K562 (cell line): ENCODE measurements around the gene MXI1. TPM values are rescaled to one million over a fixed set of nuclear protein-coding genes. Genes with fewer than 3 reads are reported as not detected.

Source experiments
- ATAC-seq: fragments of 200-7000 bp; cut with Tn5 transposase; 3 replicates; pipeline ENCODE4 v1.9.1; 2020; ENCODE audit warnings: moderate library complexity
- BruUV-seq: library from RNA; stranded (reverse); fragments of 400-500 nt; replicated peaks from 2 replicates; lab custom pipeline; 2021; lab: Mats Ljungman, UMichigan
- CTCF ChIA-PET: fragments of 300-600 bp; formaldehyde crosslinking; extraction: SDS; loops from one replicate; lab custom pipeline; 2021; ENCODE audit warnings: low intra/inter-chr PET ratio; lab: Yijun Ruan, JAX
- POLR2A ChIA-PET: fragments of 300-600, 350-650 bp; sonication (Branson Sonifier 250); formaldehyde crosslinking; extraction: SDS; loops from one replicate; lab custom pipeline; 2021; ENCODE audit warnings: antibody characterized with exemption, inconsistent platforms; lab: Yijun Ruan, JAX
- DNase-seq, 4 experiments: peaks; one replicate each; pipeline versions ENCODE4 v3.0.0 to v3.0.0-alpha.2; 2011 to 2018; ENCODE audit warnings: low spot score in 3 of 4, mixed read lengths in 3 of 4; ENCODE audit errors: extremely low read depth in 1 of 4
- FAIRE-seq: peaks from 2 replicates; lab custom pipeline; 2011; peaks lifted over from hg19 to GRCh38; lab: Jason Lieb, UNC
- H2AFZ ChIP-seq: 2 replicates; pipeline ENCODE4 v1.6.0; 2011; ENCODE audit warnings: low read depth, low read length, control low read depth, inconsistent platforms
- H3K27ac ChIP-seq: fragments of 200-600 bp; 3 replicates; pipeline ENCODE4 v1.8.0; 2011; ENCODE audit warnings: low read depth, mild to moderate bottlenecking, control low read depth, inconsistent platforms, low read length, moderate library complexity, mixed read lengths; ENCODE audit errors: extremely low read depth
- H3K27me3 ChIP-seq, 2 experiments: fragments of 300-600 bp in 1 of 2; 2 replicates in 1 of 2; 3 replicates in 1 of 2; pipeline versions ENCODE4 v1.6.0 to v1.8.0; 2011; ENCODE audit warnings: inconsistent platforms in 2 of 2, low read length in 2 of 2, mild to moderate bottlenecking in 1 of 2, mixed read lengths in 1 of 2, moderate library complexity in 1 of 2; ENCODE audit not compliant: control insufficient read depth in 2 of 2, insufficient read depth in 2 of 2
- H3K36me3 ChIP-seq: fragments of 300-600 bp; 3 replicates; pipeline ENCODE4 v1.8.0; 2011; ENCODE audit warnings: mild to moderate bottlenecking, low read length, inconsistent platforms; ENCODE audit not compliant: control insufficient read depth, insufficient read depth
- H3K4me1 ChIP-seq, 2 experiments: fragments of 200-600 bp in 1 of 2; replicated peaks in 1 of 2; 2 replicates in 1 of 2; 3 replicates in 1 of 2; pipeline versions ENCODE4 v1.5.1 to v1.8.0; 2011; ENCODE audit warnings: inconsistent platforms in 2 of 2, low read length in 2 of 2, mild to moderate bottlenecking in 1 of 2, mixed read lengths in 1 of 2, moderate library complexity in 1 of 2; ENCODE audit not compliant: control insufficient read depth in 2 of 2, insufficient read depth in 2 of 2
- H3K4me2 ChIP-seq: 2 replicates; pipeline ENCODE4 v1.6.1; 2011; ENCODE audit warnings: low read length, control low read depth, inconsistent platforms, mixed read lengths; ENCODE audit not compliant: insufficient read depth
- H3K4me3 ChIP-seq: fragments of 200-600 bp; sonication (generic), shearing (Covaris generic); 2 replicates; pipeline ENCODE4 v1.5.1; 2016; ENCODE audit warnings: control low read depth, inconsistent platforms
- H3K79me2 ChIP-seq: fragments of 200-600 bp; 3 replicates; pipeline ENCODE4 v1.8.0; 2011; ENCODE audit warnings: low read length, inconsistent platforms; ENCODE audit not compliant: control insufficient read depth, insufficient read depth
- H3K9ac ChIP-seq, 2 experiments: 2 replicates each; pipeline versions ENCODE4 v1.6.0 to v1.6.1; 2011; ENCODE audit warnings: low read depth in 2 of 2, low read length in 2 of 2, control low read depth in 1 of 2, inconsistent platforms in 1 of 2, mild to moderate bottlenecking in 1 of 2, mixed read lengths in 1 of 2; ENCODE audit not compliant: insufficient read depth in 1 of 2
- H3K9me1 ChIP-seq: one replicate; pipeline ENCODE4 v1.6.0; 2011; ENCODE audit warnings: inconsistent platforms, mild to moderate bottlenecking, low read length, moderate library complexity; ENCODE audit not compliant: control insufficient read depth, insufficient read depth
- H3K9me3 ChIP-seq: replicated peaks from 2 replicates; pipeline ENCODE4 v1.5.1; 2011; ENCODE audit warnings: low read depth, low read length, inconsistent platforms; ENCODE audit not compliant: control insufficient read depth, insufficient read depth
- H4K20me1 ChIP-seq: replicated peaks from 2 replicates; pipeline ENCODE4 v1.6.1; 2011; ENCODE audit warnings: low read length, inconsistent platforms, mixed read lengths; ENCODE audit not compliant: control insufficient read depth, insufficient read depth
- OTX1 ChIP-seq: fragments of 450-650 bp; formaldehyde crosslinking; IDR thresholded peaks from 2 replicates; pipeline ENCODE4 v1.4.0; 2022; ENCODE audit warnings: mild to moderate bottlenecking
- ZNF668 ChIP-seq: fragments of 250-450 bp; sonication (Bioruptor Pico); IDR thresholded peaks from 2 replicates; pipeline ENCODE4 v1.8.0; 2022; ENCODE audit warnings: mild to moderate bottlenecking, inconsistent platforms
- WGBS: fragments of 100-300 bp; shearing (Covaris generic); methylation state at CpG from one replicate; pipeline ENCODE4 v1.1.6; 2016; ENCODE audit warnings: low coverage, mixed read lengths; ENCODE audit not compliant: insufficient coverage; ENCODE audit errors: missing lambda C conversion rate; 5-methylcytosine and 5-hydroxymethylcytosine counted together
- in situ Hi-C: fragments of 300-500 bp; cut with MboI; formaldehyde crosslinking; loops from 4 replicates; pipeline ENCODE4 v1.15.0; 2018; ENCODE audit warnings: inconsistent platforms, mixed read lengths
- intact Hi-C: fragments of 100-400 bp; cut with micrococcal nuclease; formaldehyde crosslinking; loops from 2 replicates; pipeline ENCODE4 v1.14.2; 2022
- polyA plus RNA-seq, 8 experiments: library from polyadenylated mRNA; depleted of rRNA in 4 of 8; stranded (reverse) in 5 of 8; unstranded in 3 of 8; fragments of >200 nt; fragmentation: Nextera tagmentation in 2 of 8; fragmentation: Illumina TruSeq in 1 of 8; extraction: Ambion mirVana in 2 of 8; extraction: Trizol in 1 of 8; gene quantifications; 2 replicates each; pipeline versions ENCODE4 v1.2.1 to v1.2.3, GENCODE V29; 2011 to 2014; ENCODE audit warnings: inconsistent platforms in 1 of 8, missing spikeins in 1 of 8
- total RNA-seq, 7 experiments: library from RNA; depleted of rRNA in 6 of 7; stranded (reverse); fragments of >200 nt in 6 of 7; fragmentation: Illumina TruSeq in 2 of 7; extraction: Trizol in 2 of 7; gene quantifications; 2 replicates each; pipeline versions ENCODE4 v1.2.1 to v1.2.3, GENCODE V29; 2011 to 2021; ENCODE audit warnings: low replicate concordance in 1 of 7
- TF ChIP-seq, protein P1 (sequence below): fragments of 250-450 bp; sonication (Bioruptor Pico); IDR thresholded peaks from 2 replicates; pipeline ENCODE4 v1.5.0; 2020; ENCODE audit warnings: mild to moderate bottlenecking, borderline replicate concordance
- TF ChIP-seq, protein P2 (sequence below), 2 experiments: fragments of 450-650 bp in 1 of 2; sonication (generic) in 1 of 2; formaldehyde crosslinking in 1 of 2; IDR thresholded peaks; 2 replicates each; pipeline versions ENCODE4 v1.7.1 to v1.9.0; 2016 to 2022; ENCODE audit warnings: inconsistent platforms in 1 of 2, mild to moderate bottlenecking in 1 of 2, missing genetic modification reagents in 1 of 2

The MXI1 gene
- total and polyA plus RNA-seq, 9 of the 15 experiments (the other 6 are each of a cell fraction or from before 2014, with no cell fraction given) = 9.1 to 23.7 (median 14.8) TPM

GRCh38 chr10:110160522-110160921 is 46.9 kb upstream of the MXI1 start:
- H3K9me1 ChIP-seq = no peaks in the 10 kb centered on the region
- no peaks in the 10 kb centered on the region; a peak in 1 of 5 replicates for H3K4me1 ChIP-seq
- TF ChIP-seq OTX1 (CRISPR knock-in tag) (no peak), ZNF668 (no peak)
- TF ChIP-seq, protein P1, sequence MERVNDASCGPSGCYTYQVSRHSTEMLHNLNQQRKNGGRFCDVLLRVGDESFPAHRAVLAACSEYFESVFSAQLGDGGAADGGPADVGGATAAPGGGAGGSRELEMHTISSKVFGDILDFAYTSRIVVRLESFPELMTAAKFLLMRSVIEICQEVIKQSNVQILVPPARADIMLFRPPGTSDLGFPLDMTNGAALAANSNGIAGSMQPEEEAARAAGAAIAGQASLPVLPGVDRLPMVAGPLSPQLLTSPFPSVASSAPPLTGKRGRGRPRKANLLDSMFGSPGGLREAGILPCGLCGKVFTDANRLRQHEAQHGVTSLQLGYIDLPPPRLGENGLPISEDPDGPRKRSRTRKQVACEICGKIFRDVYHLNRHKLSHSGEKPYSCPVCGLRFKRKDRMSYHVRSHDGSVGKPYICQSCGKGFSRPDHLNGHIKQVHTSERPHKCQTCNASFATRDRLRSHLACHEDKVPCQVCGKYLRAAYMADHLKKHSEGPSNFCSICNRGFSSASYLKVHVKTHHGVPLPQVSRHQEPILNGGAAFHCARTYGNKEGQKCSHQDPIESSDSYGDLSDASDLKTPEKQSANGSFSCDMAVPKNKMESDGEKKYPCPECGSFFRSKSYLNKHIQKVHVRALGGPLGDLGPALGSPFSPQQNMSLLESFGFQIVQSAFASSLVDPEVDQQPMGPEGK (CRISPR knock-in tag) = no peak
- POLR2A ChIA-PET = no interaction called here
- H3K79me2 ChIP-seq = no peaks in the 10 kb centered on the region
- no peaks in the 10 kb centered on the region for H4K20me1 ChIP-seq
- CTCF ChIA-PET = no interaction called here
- no peak overlapping the region for H3K4me3 ChIP-seq
- no peaks in the 10 kb centered on the region for H3K9me3 ChIP-seq
- no peak overlapping the region for H3K4me2 ChIP-seq
- intact Hi-C loops = no loop called here
- H3K36me3 ChIP-seq = no peaks in the 10 kb centered on the region
- ATAC-seq (no peak), DNase-seq (no peak), FAIRE-seq (no peak)
- H2AFZ ChIP-seq = no peak overlapping the region
- no peak overlapping the region for H3K27ac ChIP-seq
- H3K9ac ChIP-seq = no peak overlapping the region
- H3K27me3 ChIP-seq = peaks cover 0 to 17% of the 10 kb centered on the region in 2 experiments; a peak in 2 of 5 replicates
- BruUV-seq = no TSS peak
- in situ Hi-C loops = no loop called here

- FAIRE-seq = no peak
- in situ Hi-C loops = no loop called here
- DNase-seq = no peak
- TF ChIP-seq, protein P2, sequence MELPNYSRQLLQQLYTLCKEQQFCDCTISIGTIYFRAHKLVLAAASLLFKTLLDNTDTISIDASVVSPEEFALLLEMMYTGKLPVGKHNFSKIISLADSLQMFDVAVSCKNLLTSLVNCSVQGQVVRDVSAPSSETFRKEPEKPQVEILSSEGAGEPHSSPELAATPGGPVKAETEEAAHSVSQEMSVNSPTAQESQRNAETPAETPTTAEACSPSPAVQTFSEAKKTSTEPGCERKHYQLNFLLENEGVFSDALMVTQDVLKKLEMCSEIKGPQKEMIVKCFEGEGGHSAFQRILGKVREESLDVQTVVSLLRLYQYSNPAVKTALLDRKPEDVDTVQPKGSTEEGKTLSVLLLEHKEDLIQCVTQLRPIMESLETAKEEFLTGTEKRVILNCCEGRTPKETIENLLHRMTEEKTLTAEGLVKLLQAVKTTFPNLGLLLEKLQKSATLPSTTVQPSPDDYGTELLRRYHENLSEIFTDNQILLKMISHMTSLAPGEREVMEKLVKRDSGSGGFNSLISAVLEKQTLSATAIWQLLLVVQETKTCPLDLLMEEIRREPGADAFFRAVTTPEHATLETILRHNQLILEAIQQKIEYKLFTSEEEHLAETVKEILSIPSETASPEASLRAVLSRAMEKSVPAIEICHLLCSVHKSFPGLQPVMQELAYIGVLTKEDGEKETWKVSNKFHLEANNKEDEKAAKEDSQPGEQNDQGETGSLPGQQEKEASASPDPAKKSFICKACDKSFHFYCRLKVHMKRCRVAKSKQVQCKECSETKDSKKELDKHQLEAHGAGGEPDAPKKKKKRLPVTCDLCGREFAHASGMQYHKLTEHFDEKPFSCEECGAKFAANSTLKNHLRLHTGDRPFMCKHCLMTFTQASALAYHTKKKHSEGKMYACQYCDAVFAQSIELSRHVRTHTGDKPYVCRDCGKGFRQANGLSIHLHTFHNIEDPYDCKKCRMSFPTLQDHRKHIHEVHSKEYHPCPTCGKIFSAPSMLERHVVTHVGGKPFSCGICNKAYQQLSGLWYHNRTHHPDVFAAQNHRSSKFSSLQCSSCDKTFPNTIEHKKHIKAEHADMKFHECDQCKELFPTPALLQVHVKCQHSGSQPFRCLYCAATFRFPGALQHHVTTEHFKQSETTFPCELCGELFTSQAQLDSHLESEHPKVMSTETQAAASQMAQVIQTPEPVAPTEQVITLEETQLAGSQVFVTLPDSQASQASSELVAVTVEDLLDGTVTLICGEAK (IDR thresholded peaks at IDR 0.05) = peak; percentile 17; the same call in 1 of the 2 replicates
- TF ChIP-seq, protein P2 (CRISPR knock-in tag; IDR thresholded peaks at IDR 0.05) = no peak
Observed at GRCh38 chr10:110162741-110163145, 44.7 kb upstream of the MXI1 start.

More at GRCh38 chr10:110162741-110163145, 44.7 kb upstream of the MXI1 start:
- ChIA-PET POLR2A (interaction anchor here (0.5 kb wide), 1 partner anchor 709 kb away, joined by 4 read pairs; the partner anchor contains the start of gene PDCD4), CTCF (no interaction called here)
- intact Hi-C loops = no loop called here
- Histone ChIP-seq H3K4me3 (no peak overlapping the region), H3K9me3 (no peaks in the 10 kb centered on the region), H4K20me1 (no peaks in the 10 kb centered on the region), H3K79me2 (no peaks in the 10 kb centered on the region), H3K27ac (no peak overlapping the region), H3K4me1 (no peaks in the 10 kb centered on the region; a peak in 1 of 5 replicates), H3K36me3 (no peaks in the 10 kb centered on the region), H3K9me1 (no peaks in the 10 kb centered on the region), H3K9ac (no peak overlapping the region), H2AFZ (no peak overlapping the region), H3K4me2 (no peak overlapping the region), H3K27me3 (peaks cover 3 to 36% of the 10 kb centered on the region in 2 experiments; a peak in 4 of 5 replicates)
- no TSS peak for BruUV-seq
- 5% methylated on average over 5 of the region's 6 CpGs for WGBS
- no peak for ATAC-seq
